C4-2B (cell line): ENCODE results near the gene CHST8.

Source experiments
- ZFX ChIP-seq: fragments of 450-650 bp; IDR thresholded peaks from 2 replicates; pipeline ENCODE4 v1.6.1; 2017
- TF ChIP-seq, protein P1 (sequence below): fragments of 450-650 bp; conservative IDR thresholded peaks from 2 replicates; pipeline ENCODE4 v1.5.1; 2017; ENCODE audit warnings: mild to moderate bottlenecking

DNA sequence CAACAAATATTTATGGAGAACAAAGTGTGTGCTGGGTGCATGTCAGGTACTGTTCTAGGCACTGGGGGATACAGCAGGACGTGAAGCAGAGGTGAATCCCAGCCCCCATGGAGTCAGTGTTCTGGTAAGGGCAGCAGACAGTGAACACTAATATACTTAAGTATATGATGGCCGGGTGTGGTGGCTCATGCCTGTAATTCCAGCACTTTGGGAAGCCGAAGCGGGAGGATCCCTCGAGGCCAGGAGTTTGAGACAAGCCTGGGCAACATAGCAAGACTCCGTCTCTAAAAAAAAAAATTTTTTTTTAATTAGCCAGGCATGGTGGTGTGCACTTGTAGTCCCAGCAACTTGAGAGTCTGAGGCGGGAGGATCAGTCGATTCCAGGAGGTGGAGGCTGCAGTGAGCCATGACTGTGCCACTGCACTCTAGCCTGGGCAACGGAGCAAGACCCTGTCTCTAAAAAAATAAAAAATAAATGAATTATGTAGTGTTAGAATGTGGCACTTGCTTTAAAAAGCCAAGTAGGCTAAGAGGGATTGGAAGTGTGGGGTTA lies 22.6 kb downstream of the CHST8 start:
- TF ChIP-seq, protein P1, sequence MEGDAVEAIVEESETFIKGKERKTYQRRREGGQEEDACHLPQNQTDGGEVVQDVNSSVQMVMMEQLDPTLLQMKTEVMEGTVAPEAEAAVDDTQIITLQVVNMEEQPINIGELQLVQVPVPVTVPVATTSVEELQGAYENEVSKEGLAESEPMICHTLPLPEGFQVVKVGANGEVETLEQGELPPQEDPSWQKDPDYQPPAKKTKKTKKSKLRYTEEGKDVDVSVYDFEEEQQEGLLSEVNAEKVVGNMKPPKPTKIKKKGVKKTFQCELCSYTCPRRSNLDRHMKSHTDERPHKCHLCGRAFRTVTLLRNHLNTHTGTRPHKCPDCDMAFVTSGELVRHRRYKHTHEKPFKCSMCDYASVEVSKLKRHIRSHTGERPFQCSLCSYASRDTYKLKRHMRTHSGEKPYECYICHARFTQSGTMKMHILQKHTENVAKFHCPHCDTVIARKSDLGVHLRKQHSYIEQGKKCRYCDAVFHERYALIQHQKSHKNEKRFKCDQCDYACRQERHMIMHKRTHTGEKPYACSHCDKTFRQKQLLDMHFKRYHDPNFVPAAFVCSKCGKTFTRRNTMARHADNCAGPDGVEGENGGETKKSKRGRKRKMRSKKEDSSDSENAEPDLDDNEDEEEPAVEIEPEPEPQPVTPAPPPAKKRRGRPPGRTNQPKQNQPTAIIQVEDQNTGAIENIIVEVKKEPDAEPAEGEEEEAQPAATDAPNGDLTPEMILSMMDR = no peak
- no peak for TF ChIP-seq ZFX
